AG09319 (cell line): Measurements from ENCODE around the gene LAG3.
A peak's percentile ranks its signal among the peaks of the same experiment; 100 is the strongest.

Experiments used
- DNase-seq: peaks from one replicate; pipeline ENCODE4 v3.0.0-alpha.2; 2010; ENCODE audit warnings: low read depth; ENCODE audit errors: extremely low read depth
- CTCF ChIP-seq: IDR thresholded peaks from 2 replicates; pipeline ENCODE4 v1.5.1; 2011; ENCODE audit warnings: low read depth, mild to moderate bottlenecking, inconsistent platforms, low read length, moderate library complexity

LAG3 gene

GRCh38 chr12:6754411-6754810 is 17.9 kb upstream of the LAG3 start:
- TF ChIP-seq CTCF: no peak
- DNase-seq: no peak

- DNase-seq: no peak
- TF ChIP-seq CTCF: no peak
Measured at GRCh38 chr12:6757028-6757690, 15.2 kb upstream of the LAG3 start.

- DNase-seq: no peak
- TF ChIP-seq CTCF: no peak
Measured at GRCh38 chr12:6758506-6759095, 13.7 kb upstream of the LAG3 start.

GRCh38 chr12:6759741-6760140 is 12.6 kb upstream of the LAG3 start:
- TF ChIP-seq CTCF: no peak
- no peak for DNase-seq

- DNase-seq: no peak
- no peak for TF ChIP-seq CTCF
Measured at GRCh38 chr12:6763380-6763779, 8.9 kb upstream of the LAG3 start.

- TF ChIP-seq CTCF: no peak
- DNase-seq: peak; percentile 97
Measured at GRCh38 chr12:6764011-6764828, 8.1 kb upstream of the LAG3 start.

- TF ChIP-seq CTCF: no peak
- no peak for DNase-seq
Measured at GRCh38 chr12:6765048-6765633, 7.2 kb upstream of the LAG3 start.
